Fibroblast of upper back skin (primary cell): ENCODE results near the gene QRFP.
"Not testable (repeated sequence)": the region's sequence is repeated elsewhere in the genome, so short reads cannot be mapped to it uniquely, and the experiment has no call there.

Experiments
- DNase-seq: peaks from one replicate; pipeline ENCODE4 v3.0.0-alpha.2; 2013

The QRFP gene

GRCh38 chr9:130918826-130919558, 22.4 kb upstream of the QRFP start:
- DNase-seq, result no peak

GRCh38 chr9:130918101-130918825, 21.7 kb upstream of the QRFP start:
- no peak for DNase-seq

- DNase-seq, result no peak
Measured at GRCh38 chr9:130917168-130917960, 20.8 kb upstream of the QRFP start.

- DNase-seq, result no peak
Measured at GRCh38 chr9:130915096-130915447, 18.5 kb upstream of the QRFP start.

DNA sequence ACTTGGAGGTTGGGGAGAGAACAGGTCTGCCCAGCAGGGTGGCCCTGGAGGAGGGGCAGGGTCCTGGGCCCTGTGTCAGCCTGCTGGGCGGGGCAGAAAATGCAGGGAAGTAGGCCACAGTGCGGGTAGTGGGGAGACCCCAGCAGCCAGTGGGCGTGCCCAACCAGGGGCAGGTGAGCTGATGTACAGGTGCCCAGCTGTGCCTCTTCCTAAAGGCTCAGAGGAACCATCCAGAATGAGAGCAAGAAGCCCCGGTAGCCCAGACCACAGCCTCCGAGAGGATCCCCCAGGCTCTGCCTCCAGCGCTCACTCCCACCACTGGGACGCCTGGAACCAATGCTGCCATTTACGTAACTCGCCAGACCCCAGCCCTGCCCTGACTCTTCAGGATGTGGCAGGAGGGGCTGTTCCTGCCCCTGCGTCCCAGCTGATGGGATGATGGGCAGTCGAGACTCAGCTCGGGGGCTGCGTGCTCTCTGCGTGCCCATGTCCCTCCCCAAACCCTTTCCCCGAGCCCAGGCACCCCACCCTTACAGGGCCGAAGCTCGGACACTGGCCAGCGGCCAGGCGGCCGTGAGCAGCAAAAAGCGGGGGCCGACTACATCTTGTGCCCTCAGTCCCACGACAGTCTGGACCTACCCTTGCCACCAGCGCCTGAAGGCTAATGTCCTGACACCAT, 17.9 kb upstream of the QRFP start:
- no peak for DNase-seq

DNA sequence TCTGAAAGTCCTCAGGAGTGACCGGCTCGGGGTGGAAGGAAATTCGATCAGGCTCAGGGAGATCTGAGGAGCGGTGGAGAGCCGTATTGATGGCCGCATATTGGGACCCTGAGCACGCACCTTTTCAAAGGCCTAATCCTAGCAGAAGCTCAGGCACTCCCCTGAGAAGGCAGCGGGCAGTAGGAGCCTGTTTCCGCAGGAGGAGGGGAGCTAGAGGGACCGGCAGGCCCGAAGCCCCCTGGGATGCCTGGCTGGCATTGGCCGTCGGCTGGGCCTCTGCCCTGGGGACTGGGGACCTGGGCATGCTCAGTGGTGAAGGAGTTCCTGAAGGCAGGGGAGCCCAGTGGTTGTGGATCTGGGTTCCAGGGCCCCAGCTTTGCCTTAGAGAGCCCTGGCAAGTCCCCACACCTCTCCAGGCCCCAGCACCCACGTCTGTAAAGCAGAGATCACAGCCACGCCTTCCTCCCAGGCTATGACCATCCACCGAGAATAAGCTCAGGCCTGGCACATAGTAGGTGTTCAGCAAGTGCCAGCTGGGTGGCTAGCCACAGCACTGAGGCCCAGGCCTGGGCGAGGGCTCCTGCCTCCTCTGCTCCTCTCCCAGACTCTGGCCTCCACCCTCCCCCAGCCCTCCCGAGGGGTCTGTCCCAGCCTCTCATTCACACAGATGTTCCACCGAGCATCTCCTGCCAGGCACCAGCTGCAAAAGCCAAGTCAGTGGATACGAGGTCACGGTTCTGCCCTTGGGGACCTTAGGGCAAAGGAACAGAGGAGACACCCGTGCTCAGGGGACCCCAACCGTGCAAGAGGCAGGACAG, 17.2 kb upstream of the QRFP start:
- DNase-seq, result no peak

DNA sequence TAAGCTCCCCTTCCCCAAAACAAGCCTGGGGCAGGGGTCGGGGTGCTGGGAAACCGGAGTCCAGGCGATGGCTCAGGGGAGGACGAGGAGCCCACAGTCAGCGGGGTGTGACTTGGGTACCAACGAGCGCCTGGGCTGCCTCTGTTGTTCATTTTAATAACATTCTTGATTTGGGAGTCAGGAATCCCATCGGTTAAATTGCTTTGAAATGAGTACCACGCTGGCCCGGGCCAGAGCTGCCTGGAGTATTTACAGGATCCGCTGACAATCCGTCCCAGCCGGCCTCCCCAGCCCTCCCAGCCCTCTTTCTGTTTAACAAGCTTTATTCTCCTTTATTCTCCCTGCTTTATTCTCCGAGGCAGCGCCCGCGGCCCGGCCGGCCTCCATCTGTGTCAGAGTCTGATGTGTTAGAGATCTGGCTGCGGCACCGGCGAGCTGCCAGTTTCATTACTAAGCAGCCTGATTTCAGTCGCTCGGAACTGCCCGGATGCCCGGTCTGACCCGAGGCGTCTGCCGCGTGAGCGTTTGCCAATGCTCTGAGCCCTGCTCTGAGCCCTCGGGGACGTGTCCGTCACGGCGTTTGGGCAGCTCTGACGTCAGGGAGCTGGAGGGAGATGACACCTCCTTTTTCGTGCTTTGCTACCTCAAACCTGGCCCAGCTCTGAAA, 16.5 kb upstream of the QRFP start:
- DNase-seq, result peak; percentile 46

DNA sequence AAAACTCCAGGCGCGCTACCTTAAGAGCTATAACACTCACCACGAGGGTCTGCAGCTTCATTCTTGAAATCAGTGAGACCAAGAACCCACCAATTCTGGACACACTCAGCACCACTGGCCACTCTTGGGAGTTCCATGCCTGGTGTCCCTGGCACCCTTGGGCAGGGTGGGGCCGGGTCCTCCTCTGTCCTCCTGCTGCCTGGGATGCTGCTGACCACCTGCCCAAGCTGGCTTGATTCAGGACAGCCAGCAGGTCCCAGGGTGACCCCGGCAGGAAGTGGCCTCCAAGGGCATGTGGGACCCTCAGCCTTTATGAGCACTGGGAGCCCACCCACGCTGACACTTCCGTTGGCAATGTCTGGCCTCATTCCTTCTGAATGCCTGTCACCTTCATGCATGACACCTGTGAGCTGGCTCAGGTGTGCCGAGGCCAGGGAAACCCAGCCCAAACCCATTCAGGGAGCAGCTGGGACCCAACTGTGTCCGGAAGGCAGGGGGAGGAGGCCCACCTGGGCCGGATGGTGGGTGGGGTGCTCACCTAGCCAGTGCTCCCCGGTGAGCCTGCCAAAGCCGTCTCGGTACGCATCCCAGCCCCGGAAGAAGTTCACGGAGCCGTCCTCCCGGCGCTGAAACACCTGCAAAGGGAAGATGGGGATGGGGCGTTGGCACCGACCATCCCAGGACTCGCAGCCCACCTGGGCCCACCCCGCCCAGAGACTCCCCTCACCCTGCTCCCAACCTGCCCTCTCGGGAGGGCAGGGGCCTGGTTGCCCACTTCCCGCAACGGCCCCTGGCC, 14.8 kb upstream of the QRFP start:
- no peak for DNase-seq

DNA sequence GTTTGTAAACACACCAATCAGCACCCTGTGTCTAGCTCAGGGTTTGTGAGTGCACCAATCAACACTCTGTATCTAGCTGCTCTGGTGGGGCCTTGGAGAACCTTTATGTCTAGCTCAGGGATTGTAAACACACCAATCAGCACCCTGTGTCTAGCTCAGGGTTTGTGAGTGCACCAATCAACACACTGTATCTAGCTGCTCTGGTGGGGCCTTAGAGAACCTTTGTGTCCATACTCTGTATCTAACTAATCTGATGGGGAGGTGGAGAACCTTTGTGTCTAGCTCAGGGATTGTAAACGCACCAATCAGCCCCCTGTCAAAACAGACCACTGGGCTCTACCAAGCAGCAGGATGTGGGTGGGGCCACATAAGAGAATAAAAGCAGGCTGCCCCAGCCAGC, 14.1 kb upstream of the QRFP start:
- not testable (repeated sequence) for DNase-seq

DNA sequence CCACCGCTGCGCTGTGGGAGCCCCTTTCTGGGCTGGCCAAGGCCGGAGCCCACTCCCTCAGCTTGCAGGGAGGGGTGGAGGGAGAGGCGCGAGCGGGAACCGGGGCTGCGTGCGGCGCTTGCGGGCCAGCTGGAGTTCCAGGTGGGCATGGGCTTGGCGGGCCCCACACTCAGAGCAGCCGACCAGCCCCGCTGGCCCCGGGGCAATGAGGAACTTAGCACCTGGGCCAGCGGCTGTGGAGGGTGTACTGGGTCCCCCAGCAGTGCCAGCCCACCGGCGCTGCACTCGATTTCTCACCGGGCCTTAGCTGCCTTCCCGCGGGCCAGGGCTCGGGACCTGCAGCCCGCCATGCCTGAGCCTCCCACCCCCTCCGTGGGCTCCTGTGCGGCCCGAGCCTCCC, 13.4 kb upstream of the QRFP start:
- DNase-seq, result not testable (repeated sequence)

DNA sequence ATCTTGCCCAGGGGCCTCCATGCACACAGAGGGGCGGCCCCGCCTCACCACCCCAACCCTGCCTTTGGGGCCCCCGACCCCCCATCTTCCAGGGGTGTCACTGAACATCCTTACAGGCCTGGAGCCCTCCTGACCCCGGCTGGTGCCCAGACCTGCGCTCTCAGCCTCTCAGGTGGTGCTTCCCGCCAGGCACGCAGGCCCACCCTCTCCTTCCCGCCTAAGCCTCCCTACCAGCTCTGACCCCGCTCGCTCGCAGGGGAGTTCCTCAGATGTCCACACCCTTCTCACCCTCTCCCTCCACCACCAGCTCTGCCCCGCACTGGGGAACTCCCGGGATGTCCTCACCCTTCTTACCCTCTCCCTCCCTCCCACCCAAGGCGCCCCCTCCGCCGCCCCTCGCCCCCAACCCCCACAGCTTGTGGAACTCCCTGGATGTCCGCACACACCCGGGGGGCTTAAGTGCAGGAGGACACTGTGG, 12.3 kb upstream of the QRFP start:
- no peak for DNase-seq

DNA sequence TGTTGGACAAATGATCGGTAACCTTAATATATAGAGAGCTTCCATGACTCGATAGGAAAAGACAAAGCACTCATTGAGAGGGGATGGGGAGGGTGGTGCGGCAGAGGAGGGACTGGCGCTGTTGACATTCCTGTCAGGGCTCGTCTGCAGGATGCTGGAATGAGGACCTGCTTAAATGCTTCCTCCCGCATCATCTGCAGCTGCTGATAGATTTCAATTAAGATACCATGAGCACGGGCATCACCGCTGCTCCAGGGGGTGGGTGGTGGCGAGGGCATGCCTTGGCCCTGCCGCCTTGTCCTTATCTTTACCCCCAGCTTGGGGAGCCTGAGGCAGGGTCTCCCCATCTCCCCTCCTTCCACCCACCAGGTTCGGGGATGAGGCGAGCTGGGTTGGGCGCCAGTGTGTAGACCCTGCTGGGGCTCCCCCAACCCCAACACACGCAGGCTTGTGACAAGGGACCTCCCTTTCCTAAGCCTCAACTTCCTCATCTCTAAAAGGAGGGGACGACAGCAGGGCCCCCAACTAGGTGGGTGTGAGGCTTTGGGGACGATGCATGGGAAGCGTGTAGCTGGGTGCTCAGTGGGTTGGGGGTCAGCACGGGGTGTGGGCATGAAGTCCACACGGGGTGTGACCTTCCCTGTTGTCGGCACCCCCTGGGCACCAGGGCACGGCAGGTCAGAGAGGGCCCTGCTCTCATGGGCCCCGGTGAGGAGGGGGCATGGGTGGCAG, 11.7 kb upstream of the QRFP start:
- DNase-seq, result no peak

DNA sequence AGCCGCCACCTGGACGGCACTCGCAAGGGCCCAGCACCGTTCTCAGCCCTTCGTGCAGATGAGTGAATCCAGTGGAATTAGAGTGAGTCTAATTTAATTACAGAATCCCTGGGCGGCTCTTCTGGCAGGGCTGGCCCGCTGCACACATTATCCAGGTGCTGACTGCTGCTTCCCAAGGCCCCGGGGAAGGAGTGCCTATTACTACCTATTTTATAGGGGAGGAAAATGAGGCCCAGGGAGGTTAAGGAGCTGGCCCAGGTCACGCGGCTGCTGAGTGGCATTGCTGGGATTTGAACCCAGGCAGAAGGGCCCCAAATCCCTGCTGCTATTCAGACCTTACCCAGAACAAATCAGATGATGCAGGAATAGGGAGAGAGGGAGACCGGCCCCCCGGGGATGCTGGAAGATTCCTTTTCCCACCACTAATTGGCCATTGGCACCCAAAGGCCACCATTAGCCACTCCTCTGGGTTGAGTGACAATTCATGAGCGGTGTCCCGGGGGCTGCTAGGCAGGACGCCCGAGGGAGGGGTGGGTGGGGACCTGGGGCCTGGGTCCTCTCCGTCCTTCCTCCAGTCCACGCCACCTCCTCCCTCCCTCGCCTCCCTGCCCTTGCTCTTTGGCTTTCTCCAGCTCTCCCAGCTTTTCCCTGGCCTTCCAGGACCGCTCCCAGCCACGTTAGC, 10.3 kb upstream of the QRFP start:
- no peak for DNase-seq

DNA sequence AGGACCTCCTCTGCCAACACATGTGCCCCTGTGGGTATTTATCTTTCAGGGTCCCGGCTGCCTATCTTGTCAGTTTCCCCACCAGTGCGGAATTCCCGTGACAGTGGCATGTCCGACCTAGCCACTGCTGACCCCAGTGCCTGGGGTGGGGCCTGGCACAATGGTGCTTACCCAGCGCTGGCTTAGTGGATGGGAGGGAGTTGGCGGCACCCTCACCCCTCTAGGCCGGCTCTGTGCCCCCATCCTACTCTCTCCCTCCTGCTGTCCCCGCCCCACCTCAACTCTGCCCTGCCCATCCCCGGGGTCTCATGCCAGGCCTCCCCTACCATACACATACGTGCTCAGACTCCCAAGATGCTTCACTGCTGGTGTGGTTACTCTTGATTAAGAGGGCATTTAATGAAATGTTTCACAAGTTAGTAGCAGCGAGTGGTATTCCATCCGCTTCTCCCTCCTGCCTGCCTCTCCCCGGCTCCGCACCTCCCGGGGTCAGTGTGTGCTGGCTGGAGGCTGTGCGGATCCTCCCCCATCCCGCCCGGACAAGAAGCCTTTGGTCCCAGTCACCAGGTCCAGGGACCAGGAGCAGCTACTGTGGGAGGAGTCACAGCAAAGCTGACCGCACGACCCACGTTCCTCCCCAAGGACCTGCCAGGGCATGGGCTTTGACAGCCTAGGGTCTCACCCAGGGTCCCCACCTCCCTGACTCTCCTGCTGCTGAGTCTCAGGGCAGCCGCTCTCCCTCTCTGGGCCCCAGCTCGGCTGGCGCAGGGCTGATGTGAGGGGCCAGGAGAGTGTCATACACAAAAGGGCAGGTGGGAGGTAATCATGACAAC, 9.5 kb upstream of the QRFP start:
- DNase-seq, result no peak

- no peak for DNase-seq
Measured at GRCh38 chr9:130905125-130905901, 8.7 kb upstream of the QRFP start.

GRCh38 chr9:130904070-130905044, 7.7 kb upstream of the QRFP start:
- DNase-seq, result no peak
